Fibroblast of skin of back (primary cell): ENCODE measurements around the gene ITGAD.

Experiments used
- DNase-seq: peaks from one replicate; pipeline ENCODE4 v3.0.0-alpha.2; 2013

Gene ITGAD

DNA sequence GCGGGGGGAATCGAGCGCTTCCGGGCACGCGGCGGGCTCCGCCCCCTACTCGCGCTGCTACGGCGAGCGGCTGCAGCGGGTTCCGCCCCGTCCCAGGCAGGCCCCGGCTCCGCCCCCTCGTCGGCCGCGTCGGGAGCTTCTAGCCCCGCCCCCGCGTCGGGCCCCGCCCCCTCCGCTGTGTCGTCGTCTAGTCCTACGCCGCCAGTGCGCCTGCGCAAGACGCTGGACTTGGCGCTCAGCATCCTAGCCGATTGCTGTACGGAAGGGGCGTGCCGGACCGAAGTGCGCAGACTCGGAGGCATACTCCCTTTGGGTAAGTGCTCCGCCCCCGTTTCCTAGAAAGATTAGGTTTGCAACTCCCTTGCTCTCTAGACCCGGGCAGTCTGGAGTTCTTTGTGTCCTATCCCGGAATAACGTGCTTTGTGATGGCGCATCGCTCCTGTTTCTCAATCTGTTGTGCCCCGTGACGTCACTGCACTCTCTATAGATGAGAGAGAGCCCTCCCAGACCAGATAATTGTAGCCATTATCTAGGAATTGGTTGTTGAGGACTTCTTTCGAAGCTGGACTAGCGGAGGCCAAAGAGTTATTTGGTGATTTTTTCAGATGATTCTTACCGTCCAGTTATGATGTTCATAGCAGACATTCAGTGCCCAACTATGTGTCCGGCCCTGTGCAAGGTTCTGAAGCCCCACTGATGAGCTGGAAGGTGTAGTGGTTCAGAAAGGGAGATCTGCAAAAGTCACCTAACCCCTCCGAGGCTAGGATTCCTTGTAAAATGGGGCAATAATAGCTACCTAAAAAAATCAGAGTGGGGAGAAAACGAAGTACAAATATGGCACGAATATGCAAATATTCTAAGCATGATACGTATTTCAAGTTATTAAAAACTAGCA lies 66.8 kb downstream of the ITGAD start:
- peak; percentile 99 for DNase-seq

DNA sequence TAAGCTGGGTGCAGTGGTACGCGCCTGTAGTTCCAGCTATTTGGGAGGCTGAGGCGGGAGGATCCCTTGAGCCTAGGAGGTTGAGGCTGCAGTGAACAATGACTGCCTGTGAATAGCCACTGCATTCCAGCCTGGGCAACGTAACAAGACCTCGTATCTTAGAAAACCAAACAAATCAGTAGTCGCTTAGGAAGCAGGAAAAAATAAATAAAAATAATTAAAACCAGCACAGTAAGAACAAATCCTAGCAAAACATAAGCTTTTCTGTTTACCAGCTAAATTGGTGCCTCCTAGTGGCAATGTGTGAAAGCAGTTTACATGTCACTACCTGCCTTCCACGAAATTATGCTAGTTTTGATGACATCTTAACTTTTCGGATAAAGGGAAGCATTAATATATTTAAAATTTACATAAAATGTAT lies 67.5 kb downstream of the ITGAD start:
- peak; percentile 60 for DNase-seq

DNA sequence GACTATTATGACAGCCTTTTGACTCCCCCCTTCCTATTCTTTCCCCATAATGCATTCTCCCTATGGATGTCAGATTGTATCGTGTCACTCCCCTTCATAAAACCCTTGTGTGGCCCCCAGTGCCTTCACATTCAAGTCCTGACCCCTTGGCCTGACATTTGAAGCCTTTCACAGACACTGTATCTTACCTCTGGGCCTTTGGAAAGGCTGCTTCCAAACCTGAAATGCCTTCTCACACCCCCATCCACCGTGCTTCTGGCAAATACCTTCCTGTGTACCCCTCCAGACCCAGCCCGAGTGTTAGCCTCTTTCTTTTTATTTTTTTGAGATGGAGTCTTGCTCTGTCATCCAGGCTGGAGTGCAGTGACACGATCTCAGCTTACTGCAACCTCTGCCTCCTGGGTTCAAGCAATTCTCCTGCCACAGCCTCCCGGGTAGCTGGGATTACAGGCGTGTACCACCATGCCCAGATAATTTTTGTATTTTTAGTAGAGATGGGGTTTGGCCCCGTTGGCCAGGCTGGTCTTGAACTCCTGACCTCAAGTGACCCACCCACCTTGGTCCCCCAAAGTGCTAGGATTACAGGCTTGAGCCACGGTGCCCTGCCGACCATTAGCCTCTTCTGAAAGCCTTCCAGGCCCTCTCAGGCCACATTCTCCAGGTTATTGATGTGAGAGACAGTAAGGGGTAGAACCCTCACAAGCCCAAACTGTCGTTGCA lies 68.2 kb downstream of the ITGAD start:
- no peak for DNase-seq

DNA sequence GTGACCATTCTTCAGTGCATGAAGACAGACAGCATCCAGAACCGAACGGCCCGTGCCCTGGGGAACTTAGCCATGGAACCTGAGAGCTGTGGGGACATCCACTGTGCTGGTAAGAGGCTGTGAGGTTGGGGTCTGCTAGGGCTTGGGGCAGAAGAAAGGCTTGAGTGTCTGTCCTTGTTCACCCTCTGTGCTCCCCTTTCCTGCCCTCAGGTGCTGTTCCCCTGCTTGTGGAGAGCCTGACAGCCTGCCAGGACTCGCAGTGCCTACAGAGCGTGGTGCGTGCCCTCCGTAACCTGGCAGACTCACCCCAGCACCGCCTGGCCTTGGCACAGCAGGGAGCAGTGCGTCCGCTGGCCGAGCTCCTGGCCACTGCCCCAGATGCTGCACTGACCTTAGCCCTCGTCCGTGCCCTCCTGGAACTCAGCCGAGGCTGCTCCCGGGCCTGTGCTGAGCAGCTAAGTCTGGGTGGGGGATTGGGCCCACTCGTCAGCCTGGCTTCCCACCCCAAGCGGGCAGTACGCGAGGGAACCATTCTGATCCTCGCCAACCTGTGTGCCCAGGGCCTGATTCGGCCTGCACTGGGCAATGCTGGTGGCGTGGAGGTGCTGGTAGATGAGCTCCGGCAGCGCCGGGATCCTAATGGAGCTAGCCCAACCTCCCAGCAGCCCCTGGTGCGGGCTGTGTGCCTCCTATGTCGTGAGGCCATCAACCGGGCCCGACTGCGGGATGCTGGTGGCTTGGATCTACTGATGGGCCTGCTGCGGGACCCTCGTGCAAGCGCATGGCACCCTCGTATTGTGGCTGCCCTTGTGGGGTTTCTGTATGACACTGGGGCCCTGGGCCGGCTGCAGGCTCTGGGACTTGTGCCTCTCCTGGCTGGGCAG lies 69.0 kb downstream of the ITGAD start:
- DNase-seq: no peak

DNA sequence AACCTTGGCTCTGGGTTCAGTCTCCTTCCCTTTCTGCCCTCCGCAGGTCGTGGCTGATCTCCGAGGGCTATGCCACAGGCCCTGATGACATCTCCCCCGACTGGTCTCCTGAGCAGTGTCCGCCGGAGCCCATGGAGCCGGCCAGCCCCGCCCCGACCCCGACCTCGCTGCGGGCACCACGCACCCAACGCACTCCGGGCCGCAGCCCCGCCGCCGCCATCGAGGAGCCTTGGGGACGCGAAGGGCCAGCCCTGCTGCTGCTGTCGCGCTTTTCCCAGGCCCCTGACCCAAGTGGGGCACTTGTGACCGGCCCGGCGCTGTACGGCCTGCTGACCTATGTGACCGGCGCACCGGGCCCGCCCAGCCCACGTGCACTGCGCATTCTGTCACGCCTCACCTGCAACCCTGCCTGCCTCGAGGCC lies 71.2 kb downstream of the ITGAD start:
- DNase-seq: no peak

GRCh38 chr16:31464781-31465260 lies 71.7 kb downstream of the ITGAD start:
- DNase-seq: no peak

- DNase-seq: no peak
Measured at GRCh38 chr16:31465788-31466370, 72.7 kb downstream of the ITGAD start.

DNA sequence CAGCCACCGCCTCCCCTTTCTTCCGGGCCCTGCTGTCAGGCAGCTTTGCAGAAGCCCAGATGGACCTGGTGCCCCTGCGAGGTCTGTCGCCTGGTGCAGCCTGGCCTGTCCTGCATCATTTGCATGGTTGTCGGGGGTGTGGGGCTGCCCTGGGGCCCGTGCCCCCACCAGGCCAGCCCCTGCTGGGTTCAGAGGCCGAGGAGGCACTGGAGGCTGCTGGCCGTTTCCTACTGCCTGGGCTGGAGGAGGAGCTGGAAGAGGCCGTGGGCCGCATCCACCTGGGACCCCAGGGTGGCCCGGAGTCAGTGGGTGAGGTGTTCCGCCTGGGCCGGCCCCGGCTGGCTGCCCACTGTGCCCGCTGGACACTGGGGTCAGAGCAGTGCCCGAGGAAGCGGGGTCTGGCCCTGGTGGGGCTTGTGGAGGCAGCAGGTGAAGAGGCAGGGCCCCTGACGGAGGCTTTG lies 73.3 kb downstream of the ITGAD start:
- DNase-seq: no peak

DNA sequence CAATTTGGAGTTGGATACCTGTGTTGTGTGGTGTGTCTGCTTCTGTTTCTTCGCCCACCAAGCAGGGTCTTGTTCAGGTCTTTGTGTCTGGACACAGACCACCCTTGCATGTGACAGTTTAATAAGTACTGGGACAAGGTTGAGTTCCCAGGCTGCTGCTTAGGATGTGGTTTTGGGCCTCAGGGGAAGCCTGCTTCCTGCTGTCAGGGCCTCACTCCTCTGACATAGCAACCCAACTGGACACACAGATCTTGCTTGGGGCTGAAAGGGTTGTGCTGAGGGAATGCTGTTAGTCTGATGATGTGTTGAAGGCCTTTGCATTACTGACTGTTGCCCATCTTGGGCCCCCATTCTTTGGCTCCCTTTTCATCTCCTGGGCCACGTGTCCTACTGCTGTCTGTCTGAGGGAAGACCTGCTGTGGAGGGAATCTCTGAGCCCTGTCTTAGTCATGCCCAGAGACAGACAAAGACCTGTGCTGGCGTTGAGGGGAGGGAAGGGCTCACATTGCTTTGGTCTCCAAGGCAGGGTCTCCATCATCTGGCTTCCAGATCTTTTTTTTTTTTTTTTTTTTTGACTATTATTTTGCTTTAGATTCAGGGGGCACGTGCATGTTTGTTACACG lies 74.1 kb downstream of the ITGAD start:
- DNase-seq: peak; percentile 75

DNA sequence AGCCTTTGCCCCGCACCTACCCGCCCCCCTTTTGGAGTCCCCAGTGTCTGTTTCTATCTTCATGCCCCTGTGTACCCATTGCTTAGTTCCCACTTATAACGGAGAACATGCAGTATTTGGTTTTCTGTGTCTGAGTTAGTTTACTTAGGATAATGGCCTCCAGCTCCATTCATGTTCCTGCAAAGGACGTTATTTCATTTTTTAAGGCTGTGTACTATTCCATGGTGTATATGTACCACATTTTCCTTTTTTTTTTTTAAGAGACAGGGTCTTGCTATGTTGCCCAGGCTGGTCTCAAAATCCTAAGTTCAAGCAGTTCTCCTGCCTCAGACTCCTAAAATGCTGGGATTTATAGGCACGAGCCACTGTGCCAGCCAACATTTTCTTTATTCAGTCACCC lies 74.7 kb downstream of the ITGAD start:
- no peak for DNase-seq

GRCh38 chr16:31470615-31471014 lies 77.5 kb downstream of the ITGAD start:
- no peak for DNase-seq

GRCh38 chr16:31471241-31471874 lies 78.2 kb downstream of the ITGAD start:
- no peak for DNase-seq

GRCh38 chr16:31471875-31472708 lies 79.0 kb downstream of the ITGAD start, which contains the start of gene TGFB1I1:
TSS of gene TGFB1I1 (plus strand) at chr16:31472152. CDS start at chr16:31472189, 37 bp downstream.
- peak; percentile 95 for DNase-seq

DNA sequence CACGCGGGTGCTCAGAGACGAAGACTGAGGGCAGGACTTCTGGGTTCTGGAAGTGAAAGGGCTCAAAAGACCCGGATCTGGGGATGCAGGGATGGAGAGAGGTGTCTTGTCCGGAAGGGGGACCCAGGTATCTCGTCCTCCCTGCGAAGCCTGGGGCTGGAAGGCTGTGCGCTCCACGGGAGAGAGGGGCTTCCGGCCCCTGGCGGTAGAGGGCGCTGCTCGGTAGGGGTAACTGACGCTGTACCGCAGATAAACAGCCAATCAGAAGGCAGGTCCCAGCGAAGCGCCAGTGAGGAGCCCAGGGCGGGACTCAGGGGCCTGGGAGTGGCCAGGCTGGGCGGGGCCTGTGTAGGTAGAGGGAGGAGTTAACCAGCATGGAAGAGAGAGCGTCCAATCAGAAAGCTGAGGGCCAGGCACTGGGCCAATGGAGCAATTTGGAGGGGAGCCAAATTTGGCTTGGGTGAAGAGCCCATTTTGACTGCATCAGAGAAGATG lies 79.6 kb downstream of the ITGAD start:
- peak; percentile 94 for DNase-seq

GRCh38 chr16:31473264-31473984 lies 80.3 kb downstream of the ITGAD start:
- DNase-seq: no peak

DNA sequence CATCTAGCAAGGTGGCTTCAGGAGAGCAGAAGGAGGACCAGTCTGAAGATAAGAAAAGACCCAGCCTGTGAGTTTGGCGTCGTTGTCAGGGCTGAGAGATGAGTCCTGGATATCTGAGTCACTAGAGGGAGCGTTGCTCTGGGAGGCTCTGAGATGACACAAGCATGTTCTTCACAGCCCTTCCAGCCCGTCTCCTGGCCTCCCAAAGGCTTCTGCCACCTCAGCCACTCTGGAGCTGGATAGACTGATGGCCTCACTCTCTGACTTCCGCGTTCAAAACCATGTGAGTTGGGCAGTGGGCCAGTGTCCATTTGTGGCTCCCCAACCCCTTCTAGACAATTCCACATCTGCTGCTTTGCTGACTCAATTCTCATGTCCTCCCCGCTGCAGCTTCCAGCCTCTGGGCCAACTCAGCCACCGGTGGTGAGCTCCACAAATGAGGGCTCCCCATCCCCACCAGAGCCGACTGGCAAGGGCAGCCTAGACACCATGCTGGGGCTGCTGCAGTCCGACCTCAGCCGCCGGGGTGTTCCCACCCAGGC lies 81.1 kb downstream of the ITGAD start:
- peak; percentile 58 for DNase-seq

- no peak for DNase-seq
Measured at GRCh38 chr16:31474773-31475738, 81.9 kb downstream of the ITGAD start.

DNA sequence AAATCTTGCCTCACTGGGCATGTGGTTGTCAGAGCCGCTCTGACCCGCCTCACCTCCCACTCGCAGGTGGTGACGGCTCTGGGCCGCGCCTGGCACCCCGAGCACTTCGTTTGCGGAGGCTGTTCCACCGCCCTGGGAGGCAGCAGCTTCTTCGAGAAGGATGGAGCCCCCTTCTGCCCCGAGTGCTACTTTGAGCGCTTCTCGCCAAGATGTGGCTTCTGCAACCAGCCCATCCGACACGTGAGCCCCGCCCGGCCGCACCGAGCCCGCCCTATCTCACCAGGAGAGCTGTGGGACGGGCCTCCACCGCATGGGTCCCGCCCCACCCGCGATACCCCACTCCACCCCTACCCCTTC lies 82.8 kb downstream of the ITGAD start:
- no peak for DNase-seq
